ENCODE data around the gene CRTC1. TPM values are rescaled to one million over a fixed set of nuclear protein-coding genes. Genes with fewer than 3 reads are reported as not detected.

Gene CRTC1
- total and polyA plus RNA-seq, 2 of the 13 experiments (the other 11 are each of a cell fraction or from before 2014, with no cell fraction given) = 2.0 to 2.7 TPM

GRCh38 chr19:18731562-18732008 lies 48.1 kb downstream of the CRTC1 start (continued):
- TF ChIP-seq ZBTB26 (CRISPR knock-in tag; IDR thresholded peaks at IDR 0.05; ENCODE audit: borderline replicate concordance) (no peak), ZNF501 (CRISPR knock-in tag; IDR thresholded peaks at IDR 0.05) (no peak), CTCF (CRISPR knock-in tag; IDR thresholded peaks at IDR 0.05) (peak; percentile 51), ISL2 (CRISPR knock-in tag; IDR thresholded peaks at IDR 0.05) (no peak), ZNF33B (CRISPR knock-in tag; IDR thresholded peaks at IDR 0.05) (0 out of 2 replicates have a peak, but pooled peaks have one; percentile 47), PHF20 (CRISPR knock-in tag; IDR thresholded peaks at IDR 0.05) (no peak), HNRNPL (IDR thresholded peaks at IDR 0.05; ENCODE audit: low read depth, low read length) (no peak), ZNF703 (CRISPR knock-in tag; IDR thresholded peaks at IDR 0.05; ENCODE audit: borderline replicate concordance) (no peak), FOXA1 (IDR thresholded peaks at IDR 0.05) (no peak), FOXA1 (CRISPR knock-in tag; IDR thresholded peaks at IDR 0.05) (no peak), TRIM24 (CRISPR knock-in tag; IDR thresholded peaks at IDR 0.05) (no peak), HBP1 (CRISPR knock-in tag; IDR thresholded peaks at IDR 0.05; ENCODE audit: low read depth) (no peak), TCF12 (IDR thresholded peaks at IDR 0.05) (no peak), TCF12 (CRISPR knock-in tag; IDR thresholded peaks at IDR 0.05) (no peak), SP2 (CRISPR knock-in tag; IDR thresholded peaks at IDR 0.05) (no peak), E2F5 (CRISPR knock-in tag; conservative IDR thresholded peaks at IDR 0.05) (no peak), ZNF430 (CRISPR knock-in tag; IDR thresholded peaks at IDR 0.05) (peak; percentile 81; the same call in 1 of the 2 replicates), ZNF879 (CRISPR knock-in tag; IDR thresholded peaks at IDR 0.05) (no peak), ZBTB20 (CRISPR knock-in tag; IDR thresholded peaks at IDR 0.05; ENCODE audit: borderline replicate concordance, low read depth) (no peak), ZIK1 (CRISPR knock-in tag; IDR thresholded peaks at IDR 0.05; ENCODE audit: borderline replicate concordance, low read depth) (no peak; the same call in 1 of the 2 replicates), ZNF850 (CRISPR knock-in tag; conservative IDR thresholded peaks at IDR 0.05) (no peak)
- TF ChIP-seq, protein P1, sequence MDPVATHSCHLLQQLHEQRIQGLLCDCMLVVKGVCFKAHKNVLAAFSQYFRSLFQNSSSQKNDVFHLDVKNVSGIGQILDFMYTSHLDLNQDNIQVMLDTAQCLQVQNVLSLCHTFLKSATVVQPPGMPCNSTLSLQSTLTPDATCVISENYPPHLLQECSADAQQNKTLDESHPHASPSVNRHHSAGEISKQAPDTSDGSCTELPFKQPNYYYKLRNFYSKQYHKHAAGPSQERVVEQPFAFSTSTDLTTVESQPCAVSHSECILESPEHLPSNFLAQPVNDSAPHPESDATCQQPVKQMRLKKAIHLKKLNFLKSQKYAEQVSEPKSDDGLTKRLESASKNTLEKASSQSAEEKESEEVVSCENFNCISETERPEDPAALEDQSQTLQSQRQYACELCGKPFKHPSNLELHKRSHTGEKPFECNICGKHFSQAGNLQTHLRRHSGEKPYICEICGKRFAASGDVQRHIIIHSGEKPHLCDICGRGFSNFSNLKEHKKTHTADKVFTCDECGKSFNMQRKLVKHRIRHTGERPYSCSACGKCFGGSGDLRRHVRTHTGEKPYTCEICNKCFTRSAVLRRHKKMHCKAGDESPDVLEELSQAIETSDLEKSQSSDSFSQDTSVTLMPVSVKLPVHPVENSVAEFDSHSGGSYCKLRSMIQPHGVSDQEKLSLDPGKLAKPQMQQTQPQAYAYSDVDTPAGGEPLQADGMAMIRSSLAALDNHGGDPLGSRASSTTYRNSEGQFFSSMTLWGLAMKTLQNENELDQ (CRISPR knock-in tag; IDR thresholded peaks at IDR 0.05; ENCODE audit: borderline replicate concordance) = no peak
- TF ChIP-seq, protein P2, sequence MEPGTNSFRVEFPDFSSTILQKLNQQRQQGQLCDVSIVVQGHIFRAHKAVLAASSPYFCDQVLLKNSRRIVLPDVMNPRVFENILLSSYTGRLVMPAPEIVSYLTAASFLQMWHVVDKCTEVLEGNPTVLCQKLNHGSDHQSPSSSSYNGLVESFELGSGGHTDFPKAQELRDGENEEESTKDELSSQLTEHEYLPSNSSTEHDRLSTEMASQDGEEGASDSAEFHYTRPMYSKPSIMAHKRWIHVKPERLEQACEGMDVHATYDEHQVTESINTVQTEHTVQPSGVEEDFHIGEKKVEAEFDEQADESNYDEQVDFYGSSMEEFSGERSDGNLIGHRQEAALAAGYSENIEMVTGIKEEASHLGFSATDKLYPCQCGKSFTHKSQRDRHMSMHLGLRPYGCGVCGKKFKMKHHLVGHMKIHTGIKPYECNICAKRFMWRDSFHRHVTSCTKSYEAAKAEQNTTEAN (CRISPR knock-in tag; conservative IDR thresholded peaks at IDR 0.05) = no peak

Measured in HepG2 (cell line).